Ecto neural progenitor cell (in vitro differentiated cells): ENCODE measurements around the gene CSNK2A1.
"Not testable (repeated sequence)": the region's sequence is repeated elsewhere in the genome, so short reads cannot be mapped to it uniquely, and the experiment has no call there.

Source experiments
- DNase-seq: peaks from one replicate; pipeline ENCODE4 v3.0.0-alpha.2; 2018; ENCODE audit warnings: low spot score

The CSNK2A1 gene

DNA sequence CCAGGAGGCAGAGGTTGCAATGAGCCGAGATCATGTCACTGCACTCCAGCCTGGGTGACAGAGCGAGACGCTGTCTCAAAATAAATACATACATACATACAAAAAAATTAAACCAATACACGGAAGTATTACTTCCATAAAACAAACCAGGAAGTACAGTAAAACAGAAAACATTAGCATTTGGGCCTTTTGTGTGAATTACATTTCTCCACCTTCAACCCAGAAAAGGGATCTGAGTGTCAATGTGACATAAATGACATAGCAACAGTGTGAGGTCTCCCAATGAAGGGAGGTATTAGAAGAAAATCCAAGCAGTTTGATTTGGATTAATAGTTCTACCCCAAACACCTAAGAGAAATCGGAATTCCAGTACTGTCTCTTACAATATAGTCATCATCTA is 10.1 kb downstream of the CSNK2A1 start:
- DNase-seq, result no peak

DNA sequence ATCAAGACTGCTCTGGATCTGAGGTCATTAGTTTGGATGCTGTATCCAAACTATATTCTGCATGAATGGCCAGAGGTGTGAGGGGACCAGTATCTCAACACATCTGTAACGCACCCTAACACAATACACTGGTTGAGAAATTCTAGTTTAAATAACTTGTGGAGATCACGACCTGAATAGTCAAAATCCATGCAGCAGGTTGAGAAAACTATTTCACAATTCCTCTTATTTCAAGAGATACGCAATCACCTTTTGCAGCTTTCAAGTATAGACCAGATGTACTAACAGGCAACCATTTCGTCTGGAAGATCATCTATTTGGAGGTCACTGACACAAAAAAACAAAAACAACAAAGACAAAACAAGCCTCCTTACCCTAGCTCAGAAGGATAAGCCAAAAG is 11.1 kb downstream of the CSNK2A1 start:
- no peak for DNase-seq

DNA sequence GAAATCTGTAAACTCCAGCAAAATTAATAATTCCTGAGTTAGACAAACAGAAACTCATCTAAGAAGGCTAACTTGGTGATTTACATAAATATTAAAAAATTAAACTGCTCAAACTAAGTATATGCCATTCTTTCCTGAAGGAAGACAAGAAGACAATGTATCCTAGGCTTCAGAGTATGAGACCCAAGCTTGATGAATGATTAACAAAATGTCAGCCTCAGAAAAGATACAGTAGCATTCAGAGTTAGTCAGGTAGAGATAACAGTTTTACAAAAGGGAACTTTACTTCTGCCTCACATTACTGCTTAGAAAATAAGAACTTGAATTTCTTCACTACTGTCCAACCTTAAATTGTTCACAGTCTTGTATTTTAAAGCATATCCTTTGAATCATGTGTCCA is 12.0 kb downstream of the CSNK2A1 start:
- no peak for DNase-seq

DNA sequence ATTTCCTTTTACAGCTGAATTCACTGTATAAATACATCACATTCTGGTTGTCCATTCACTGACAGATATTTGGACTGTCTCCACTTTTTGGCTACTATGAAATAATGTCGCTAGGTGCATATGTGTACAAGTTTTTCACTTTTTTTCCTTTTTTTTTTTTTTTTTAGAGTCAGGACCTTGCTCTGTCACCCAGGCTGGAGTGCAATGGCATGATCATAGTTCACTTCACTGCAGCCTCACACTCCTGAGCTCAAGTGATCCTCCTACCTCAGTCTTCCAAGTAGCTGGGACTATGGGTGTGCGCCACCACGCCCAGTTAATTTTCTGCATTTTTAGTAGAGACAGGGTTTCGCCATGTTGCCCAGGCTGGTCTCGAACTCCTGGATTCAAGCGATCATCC is 13.3 kb downstream of the CSNK2A1 start:
- no peak for DNase-seq

DNA sequence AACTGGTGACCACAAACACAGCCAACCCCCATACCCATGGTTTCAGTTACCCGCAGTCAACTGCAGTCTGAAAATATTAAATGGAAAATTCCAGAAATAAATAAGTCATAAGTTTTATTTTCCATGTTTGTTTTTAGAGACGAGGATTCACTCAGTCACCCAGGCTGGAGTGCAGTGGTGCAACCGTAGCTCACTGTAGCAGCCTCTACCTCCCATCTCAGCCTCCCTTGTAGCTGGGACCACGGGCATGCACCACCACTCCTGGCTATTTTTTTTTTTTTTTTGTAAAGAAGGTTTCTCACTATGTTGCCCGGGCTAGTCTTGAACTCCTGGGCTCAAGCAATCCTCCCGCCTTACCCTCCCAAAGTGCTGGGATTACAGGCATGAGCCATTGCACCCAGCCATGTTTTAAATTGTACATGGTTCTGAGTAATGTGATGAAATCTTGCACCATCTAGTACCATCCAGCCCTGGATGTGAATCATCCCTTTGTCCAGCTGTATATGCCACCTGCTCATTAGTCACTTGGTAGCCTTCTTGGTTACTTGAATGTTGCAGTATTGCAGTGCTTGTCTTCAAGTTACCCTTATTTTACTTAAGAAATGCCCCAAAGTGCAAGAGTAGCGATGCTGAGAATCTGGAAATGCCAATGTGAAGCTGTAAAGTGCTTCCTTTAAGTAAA is 14.5 kb downstream of the CSNK2A1 start:
- DNase-seq, result no peak

DNA sequence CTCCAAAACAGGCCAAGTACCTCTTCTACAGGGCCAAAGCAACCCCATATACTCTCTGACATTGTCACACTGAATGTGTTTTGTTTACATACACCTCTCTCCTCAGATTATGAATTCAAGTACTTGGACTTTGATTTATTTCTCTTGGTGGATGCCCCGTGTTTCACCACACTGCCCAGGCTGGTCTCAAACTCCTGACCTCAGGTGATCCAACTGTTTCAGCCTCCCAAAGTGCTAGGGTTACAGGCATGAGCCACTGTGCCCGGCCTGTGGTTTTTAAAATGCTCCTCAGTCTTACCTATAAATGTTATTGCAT is 16.1 kb downstream of the CSNK2A1 start:
- no peak for DNase-seq

DNA sequence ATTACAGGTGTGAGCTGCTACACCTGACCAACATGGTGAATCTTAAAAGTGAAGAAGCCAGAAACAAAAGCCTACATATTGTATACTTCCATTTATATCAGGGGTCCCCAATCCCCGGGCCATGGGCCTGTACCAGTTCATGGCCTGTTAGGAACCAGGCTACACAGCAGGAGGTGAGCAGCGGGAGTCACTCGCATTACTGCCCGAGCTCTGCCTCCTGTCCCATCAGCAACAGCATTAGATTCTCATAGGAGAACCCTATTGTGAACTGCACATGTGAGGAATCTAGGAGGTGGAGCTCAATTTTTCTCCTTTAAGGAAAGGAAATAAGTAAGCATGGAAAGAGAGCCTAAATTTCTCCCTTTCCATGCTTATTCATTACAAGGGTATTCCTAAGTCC is 21.7 kb downstream of the CSNK2A1 start:
- no peak for DNase-seq

DNA sequence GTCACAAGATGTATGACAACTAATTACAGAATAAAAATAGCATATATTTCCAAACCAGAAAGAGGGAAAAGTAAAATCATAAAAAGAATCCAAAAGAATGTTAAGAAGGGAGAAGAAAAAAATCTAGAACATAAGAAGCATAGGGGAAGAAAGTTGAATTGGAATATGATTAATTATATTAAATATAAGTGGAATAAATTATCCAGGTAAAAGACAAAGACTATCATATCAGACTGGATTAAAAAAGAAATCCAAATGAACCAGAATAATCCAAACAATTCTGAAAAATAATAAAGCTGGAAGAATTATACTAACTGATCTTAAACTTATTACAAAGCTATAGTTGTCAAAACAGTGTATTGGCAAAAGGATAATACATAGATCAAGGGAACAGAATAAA is 23.6 kb downstream of the CSNK2A1 start:
- no peak for DNase-seq

DNA sequence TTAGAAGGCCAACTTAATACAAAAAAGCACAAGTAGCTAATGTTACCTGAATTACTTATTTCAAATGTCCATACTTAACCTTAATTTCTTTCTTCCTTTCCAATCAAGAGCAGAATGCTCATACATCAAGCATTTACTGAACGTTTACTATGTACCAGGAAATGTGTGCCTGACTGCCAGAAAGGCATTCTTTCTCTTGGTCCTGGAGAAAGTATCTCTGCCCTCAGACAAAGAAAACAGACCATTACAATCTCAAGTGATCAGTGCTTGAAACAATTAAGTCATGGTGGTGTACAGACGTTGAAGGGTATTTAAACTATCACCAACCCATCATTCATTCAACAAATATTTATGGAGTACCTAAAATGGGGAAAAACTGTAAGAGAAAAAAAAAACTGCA is 26.4 kb downstream of the CSNK2A1 start:
- no peak for DNase-seq

DNA sequence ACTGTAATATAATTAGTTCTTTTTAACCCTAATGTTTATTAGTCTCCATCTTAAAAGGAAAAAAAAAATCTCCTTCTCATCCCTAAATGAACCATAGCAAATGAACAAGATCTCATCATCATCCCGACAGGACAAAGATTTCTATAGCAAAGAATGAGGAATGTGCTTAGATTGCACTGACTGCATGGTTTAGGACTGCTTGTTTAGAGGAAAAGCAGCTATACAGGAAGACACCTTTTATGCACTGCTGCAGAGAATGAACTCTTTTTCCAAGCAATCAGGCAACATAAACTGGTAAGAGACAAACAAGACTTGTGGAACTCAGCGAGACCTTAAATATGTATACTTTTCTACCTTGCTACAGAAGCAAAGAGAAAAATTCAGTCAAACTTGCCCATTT is 26.8 kb downstream of the CSNK2A1 start:
- no peak for DNase-seq

DNA sequence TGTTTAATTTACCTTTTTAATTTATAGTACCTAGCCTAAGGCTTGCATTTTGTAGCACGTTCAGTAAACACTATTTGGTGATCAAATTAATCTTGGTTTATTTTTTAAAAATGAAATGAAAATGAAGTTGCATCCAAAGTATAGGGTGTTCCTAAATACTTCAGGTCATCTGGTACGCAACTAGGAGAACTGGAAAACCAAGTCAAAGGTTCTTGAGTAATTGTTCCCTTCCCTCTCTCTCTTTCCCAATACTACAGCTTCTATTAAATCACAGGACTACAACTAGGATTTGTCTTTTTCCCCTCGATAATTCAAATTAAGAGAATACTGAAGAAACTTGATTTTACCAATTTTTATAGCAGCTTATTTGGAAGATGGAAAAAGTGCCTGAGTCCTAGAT is 27.9 kb downstream of the CSNK2A1 start:
- no peak for DNase-seq

DNA sequence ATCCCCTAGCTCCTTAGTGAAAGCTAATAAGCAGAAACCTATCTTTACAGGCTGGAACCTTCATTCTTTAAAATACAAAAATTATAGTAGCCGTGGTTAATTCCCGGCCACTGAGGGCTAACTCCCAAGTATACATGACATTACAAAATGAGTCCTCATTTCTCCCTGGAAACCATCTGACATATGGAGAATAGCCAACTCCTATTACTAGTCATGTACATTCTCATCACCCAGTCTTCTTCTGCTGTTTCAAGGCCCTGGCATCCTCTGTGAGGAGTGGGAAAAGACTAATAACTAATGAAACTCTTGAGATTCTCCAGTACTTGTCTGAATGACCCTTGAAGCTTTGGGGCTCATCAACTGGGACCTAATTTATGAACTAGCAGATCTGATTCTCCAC is 30.2 kb downstream of the CSNK2A1 start:
- no peak for DNase-seq

DNA sequence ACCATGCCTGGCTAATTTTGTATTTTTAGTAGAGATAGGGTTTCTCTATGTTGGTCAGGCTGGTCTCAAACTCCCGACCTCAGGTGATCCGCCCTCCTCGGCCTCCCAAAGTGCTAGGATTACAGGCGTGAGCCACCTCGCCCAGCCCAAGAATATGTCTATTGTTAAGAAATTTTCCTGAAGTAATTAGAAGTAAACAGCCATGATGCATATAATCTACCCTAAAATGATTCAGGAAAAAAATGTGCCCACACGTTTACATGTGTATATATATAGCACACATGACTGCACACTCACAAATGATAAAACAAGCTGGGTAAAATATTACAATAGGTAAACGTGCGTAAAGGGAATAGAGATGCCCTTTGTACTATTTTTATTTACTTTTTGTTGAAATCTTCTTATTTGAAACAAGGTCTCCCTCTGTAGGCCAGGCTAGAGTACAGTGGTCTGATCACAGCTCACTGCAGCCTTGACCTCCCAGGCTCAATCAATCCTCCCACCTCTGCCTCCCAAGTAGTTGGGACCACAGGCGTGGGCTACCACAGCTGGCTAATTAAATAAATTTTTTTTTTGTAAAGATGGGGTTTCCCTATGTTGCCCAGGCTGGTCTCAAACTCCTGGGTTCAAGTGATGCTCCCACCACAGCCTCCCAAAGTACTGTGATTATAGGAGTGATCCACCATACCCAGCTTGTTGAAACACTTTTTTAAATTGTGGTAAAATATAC is 33.1 kb downstream of the CSNK2A1 start:
- not testable (repeated sequence) for DNase-seq

DNA sequence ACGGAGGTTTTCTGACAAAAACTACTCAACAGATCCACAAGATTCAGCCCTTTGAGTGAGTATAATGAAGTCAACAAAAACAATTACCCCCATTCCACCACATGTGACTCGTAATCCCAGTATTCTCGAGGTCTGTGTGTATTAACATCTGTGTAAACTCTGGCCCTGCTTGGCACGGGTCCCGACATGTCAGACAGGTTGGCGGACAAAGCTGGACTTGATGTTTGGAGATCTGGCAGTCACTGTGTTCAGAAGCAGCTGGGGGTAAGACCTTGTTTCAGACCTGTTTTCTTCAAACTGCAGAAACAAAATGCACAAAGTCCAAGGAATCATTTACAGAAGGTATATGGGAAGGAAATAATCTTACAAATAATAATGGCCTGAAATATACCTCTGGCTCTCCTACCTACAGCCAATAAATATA is 35.2 kb downstream of the CSNK2A1 start:
- DNase-seq, result not testable (repeated sequence)

DNA sequence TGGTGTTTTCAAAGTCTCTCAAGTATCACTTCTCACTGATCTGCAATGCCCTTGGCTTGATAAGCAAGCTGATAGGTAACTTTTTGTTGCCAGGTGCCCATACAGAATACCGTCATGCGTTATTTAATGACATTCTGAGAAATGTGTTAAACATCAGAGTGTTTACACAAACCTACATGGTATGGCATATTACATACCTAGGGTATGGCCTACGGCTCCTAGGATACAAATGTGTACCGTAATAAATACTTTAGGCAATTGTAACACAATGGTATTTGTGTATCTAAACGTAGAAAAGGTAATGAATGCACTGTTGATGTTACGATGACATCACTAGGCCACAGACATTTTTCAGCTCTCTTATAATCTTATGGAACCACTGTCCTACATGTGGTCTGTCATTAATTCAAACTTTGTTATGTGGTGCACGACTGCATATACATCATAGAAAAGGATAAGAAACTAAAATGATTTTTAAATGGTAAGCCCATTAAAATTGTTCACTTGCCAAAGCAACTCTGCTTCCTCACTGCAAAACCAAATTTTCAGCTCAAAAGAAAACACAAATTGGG is 35.7 kb downstream of the CSNK2A1 start:
- no peak for DNase-seq

DNA sequence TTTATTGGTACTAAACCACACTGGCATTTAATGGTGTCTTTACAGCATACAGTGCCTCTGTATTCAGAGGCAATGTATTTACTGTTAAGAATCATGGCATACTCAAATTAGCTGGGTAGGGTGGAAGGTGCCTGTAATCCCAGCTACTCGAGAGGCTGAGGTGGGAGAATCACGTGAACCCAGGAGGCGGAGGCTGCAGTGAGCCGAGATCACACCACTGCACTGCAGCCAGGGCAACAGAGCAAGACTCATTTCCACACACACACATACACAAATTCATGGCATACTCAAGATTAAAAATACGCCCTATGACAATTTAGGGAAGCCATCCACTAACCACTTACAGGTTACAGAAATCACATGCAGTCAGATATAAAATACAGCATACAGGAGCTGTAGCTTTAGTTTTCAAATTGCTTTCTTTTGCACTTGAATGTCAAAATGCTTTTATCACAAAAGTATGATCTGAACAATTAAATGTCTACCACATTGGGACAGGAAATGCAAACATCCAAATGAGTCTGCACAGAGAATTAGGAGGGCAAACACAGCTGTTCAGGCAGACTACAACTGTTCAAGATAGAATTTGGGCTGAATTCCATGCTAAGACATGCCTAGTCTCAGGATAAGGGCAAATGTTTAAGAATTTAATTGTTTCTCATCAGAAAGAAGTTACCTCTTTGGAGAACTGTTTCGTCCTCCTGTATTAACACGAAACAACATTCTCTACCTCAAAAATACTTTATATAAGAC is 36.4 kb downstream of the CSNK2A1 start:
- no peak for DNase-seq

DNA sequence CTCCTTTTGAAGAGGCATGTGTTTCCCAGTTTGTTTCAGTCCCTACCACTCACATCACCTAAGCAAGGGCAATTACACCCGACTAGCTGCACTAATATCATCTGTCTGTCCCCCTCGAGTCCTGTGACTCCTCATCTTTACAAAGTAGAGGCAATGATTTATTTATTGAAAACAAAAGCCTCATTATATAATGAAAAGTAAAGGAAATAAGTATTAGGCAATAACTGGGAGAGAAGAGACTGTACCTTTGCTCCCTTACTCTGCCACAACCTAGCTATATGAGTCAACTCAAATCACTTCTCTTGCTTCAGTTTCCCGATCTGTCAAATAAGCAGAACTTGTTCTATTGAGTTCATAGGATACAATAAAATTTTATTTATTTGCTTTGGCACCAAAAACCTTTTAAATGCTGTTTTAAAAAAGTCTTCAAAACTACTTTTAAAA is 38.9 kb downstream of the CSNK2A1 start:
- DNase-seq, result no peak

DNA sequence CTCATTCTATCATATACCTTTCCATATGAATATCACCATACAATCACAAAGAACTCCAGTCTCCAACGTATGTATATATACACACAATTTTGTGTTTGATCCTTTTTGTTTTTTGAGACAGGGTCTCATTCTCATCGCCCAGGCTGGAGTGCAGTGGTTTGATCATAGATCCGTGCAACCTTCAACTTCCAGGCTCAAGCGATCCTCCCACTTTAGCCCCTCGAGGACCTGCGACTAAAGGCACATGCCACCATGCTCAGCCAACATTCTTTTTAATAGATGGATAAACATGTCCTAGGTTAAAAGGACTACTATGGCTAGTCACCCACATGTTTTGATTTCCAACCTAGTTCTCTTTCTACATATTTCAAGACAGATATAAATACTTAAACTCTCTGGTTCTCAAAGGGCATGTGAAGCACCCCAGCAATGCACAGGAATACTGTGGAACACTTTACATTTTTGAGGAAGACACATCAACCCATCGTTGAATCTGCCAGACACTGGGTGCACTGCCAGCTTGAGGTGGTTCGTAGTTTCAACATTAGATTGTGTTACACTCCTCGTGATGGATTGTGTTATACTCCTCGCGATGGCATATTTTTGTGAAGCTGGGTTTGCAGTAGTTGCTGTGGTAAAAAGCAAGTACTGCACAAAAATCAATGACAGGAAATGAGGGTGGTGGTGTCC is 40.4 kb downstream of the CSNK2A1 start:
- no peak for DNase-seq

DNA sequence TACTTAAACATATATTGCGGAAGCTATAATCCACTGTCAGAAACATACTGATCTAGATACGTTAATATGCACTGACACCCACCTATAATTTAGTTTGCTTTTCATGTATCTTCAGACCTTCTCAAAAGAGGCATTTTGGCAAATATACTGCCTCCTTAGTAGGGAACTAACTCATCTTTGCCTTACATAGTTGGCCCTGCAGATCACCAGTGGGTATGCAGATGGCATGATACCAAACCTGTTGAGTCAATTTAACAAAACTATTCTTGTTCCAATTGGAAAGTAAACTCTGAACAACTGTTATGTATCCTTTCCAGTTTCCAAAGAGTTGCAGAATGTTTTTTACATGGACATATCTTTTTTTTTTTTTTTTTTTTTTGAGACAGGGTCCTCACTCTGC is 45.6 kb downstream of the CSNK2A1 start:
- DNase-seq, result no peak

DNA sequence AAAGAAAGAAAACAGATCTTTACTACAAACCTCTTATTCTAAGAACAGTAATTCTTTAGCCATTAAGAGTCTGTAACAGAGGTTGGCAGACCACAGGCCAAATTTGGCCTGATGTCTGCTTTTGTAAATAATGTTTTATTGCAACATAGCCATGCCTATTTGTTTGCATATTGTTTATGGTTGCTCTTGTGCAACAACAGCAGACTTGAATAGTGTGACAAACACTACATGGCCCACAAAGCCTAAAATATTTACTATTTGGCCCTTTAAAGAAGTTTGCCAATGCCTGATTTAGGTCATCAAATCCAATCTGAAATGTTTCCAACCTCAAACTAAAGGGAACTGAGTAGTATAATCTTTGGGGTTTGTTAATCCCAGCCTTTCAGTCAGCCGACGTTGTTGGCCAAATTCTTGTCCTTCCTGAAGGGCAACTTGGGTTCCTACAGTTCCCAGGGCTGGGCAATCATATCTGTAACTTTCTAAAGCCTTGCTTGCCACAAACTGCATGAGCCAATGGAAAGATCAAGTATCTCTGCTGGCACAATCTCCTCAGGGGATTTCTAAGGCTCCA is 47.4 kb downstream of the CSNK2A1 start:
- DNase-seq, result no peak

DNA sequence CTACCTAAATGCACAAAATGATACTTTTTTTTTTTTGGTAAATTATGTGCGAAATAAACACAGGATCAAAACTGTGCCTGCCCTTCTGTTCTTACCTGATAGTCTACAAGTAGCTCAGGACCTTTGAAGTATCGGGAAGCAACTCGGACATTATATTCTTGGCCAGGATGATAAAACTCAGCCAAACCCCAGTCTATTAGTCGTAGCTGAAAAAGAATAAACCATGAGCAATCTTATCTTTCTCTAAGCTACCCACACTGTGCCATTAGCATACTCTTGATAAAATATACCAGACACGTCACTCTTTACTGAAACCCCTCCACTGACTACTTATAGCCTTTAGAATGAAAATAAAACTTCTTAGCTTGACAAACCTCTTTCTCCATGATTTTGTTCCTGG is 51.4 kb downstream of the CSNK2A1 start:
- DNase-seq, result no peak

DNA sequence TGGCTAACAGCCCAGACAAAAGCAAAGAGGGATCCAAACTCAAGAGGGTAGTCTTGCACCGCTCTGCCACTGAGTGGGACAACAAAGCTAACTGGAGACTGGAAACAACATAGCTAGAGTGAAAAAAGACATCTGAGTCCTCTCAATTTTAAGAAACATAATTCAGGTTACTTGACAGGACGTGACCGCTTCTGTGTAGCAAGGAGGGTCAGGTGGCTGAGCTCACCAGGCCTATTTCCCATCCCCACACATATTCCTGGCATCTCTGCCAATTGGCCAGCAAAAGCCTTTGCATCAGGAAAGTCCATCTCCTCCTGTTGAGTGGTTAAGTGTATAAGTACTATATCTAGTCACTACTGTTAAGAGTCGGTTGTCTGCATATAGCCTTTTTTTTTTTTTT is 55.9 kb downstream of the CSNK2A1 start:
- no peak for DNase-seq
